GM12878 (cell line): ENCODE measurements around the gene AGAP1. TPM values are rescaled to one million over a fixed set of nuclear protein-coding genes. Genes with fewer than 3 reads are reported as not detected.

Experiments used
- ATAC-seq: fragments of 200-7000 bp; cut with Tn5 transposase; 3 replicates; pipeline ENCODE4 v1.9.1; 2020; ENCODE audit warnings: mild to moderate bottlenecking, moderate library complexity
- BruUV-seq: library from RNA; stranded (reverse); fragments of 400-500 nt; replicated peaks from 2 replicates; lab custom pipeline; 2021; lab: Mats Ljungman, UMichigan
- CTCF ChIA-PET: fragments of 300-600 bp; sonication (Branson Sonifier 250); formaldehyde crosslinking; extraction: SDS; loops from one replicate; lab custom pipeline; 2021; ENCODE audit warnings: inconsistent platforms; lab: Yijun Ruan, JAX
- POLR2A ChIA-PET: fragments of 350-600 bp; formaldehyde crosslinking; extraction: SDS; loops from one replicate; lab custom pipeline; 2021; ENCODE audit warnings: inconsistent platforms; lab: Charles Lee
- RAD21 ChIA-PET: fragments of 300-600 bp; sonication (Branson Sonifier 250); formaldehyde crosslinking; loops from one replicate; lab custom pipeline; 2023; ENCODE audit warnings: antibody characterized with exemption; ENCODE audit not compliant: unreplicated experiment; lab: Charles Lee
- SMC1A ChIA-PET: fragments of 300-600 bp; sonication (Branson Sonifier 250); formaldehyde crosslinking; loops from one replicate; lab custom pipeline; 2023; ENCODE audit not compliant: unreplicated experiment, uncharacterized antibody; lab: Charles Lee
- DNase-seq: peaks from one replicate; pipeline ENCODE4 v3.0.0-alpha.2; 2011; ENCODE audit warnings: low read depth, low spot score
- FAIRE-seq: peaks from 3 replicates; lab custom pipeline; 2011; peaks lifted over from hg19 to GRCh38; lab: Jason Lieb, UNC
- H2AFZ ChIP-seq: 2 replicates; pipeline ENCODE4 v1.6.0; 2011; ENCODE audit warnings: low read depth, low read length, control low read depth; ENCODE audit not compliant: control insufficient read depth
- H3K27ac ChIP-seq: 2 replicates; pipeline ENCODE4 v1.5.1; 2011; ENCODE audit warnings: control low read depth; ENCODE audit not compliant: control insufficient read depth, insufficient read depth
- H3K27me3 ChIP-seq, 2 experiments: replicated peaks in 1 of 2; 2 replicates each; pipeline versions ENCODE4 v1.6.0 to v1.6.1; 2011; ENCODE audit warnings: low read length in 1 of 2; ENCODE audit not compliant: control insufficient read depth in 2 of 2, insufficient read depth in 2 of 2
- H3K36me3 ChIP-seq, 2 experiments: 2 replicates each; pipeline ENCODE4 v1.5.1; 2011; ENCODE audit warnings: low read length in 1 of 2; ENCODE audit not compliant: control insufficient read depth in 2 of 2, insufficient read depth in 2 of 2
- H3K4me1 ChIP-seq: 2 replicates; pipeline ENCODE4 v1.6.1; 2011; ENCODE audit warnings: mild to moderate bottlenecking, low read length, moderate library complexity, mixed read lengths; ENCODE audit not compliant: control insufficient read depth, insufficient read depth
- H3K4me2 ChIP-seq: 2 replicates; pipeline ENCODE4 v1.6.0; 2011; ENCODE audit warnings: control low read depth; ENCODE audit not compliant: control insufficient read depth, insufficient read depth
- H3K4me3 ChIP-seq: fragments of 200-600 bp; sonication (generic); 2 replicates; pipeline ENCODE4 v1.5.1; 2016
- H3K79me2 ChIP-seq: 2 replicates; pipeline ENCODE4 v1.6.0; 2011; ENCODE audit warnings: low read length; ENCODE audit not compliant: control insufficient read depth, insufficient read depth
- H3K9ac ChIP-seq: 2 replicates; pipeline ENCODE4 v1.8.0; 2011; ENCODE audit warnings: low read length, control low read depth, mixed read lengths; ENCODE audit not compliant: control insufficient read depth, insufficient read depth
- H3K9me3 ChIP-seq: replicated peaks from 3 replicates; pipeline ENCODE4 v1.5.1; 2011; ENCODE audit warnings: mild to moderate bottlenecking, low read length; ENCODE audit not compliant: control insufficient read depth, insufficient read depth
- H4K20me1 ChIP-seq: 2 replicates; pipeline ENCODE4 v1.6.0; 2011; ENCODE audit not compliant: control insufficient read depth, insufficient read depth
- ASH2L ChIP-seq: fragments of 300-600, 200-600 bp; sonication (generic); IDR thresholded peaks from 2 replicates; pipeline ENCODE4 v1.6.1; 2017; ENCODE audit warnings: low read depth, mild to moderate bottlenecking, borderline replicate concordance
- BMI1 ChIP-seq: fragments of 450-650 bp; IDR thresholded peaks from 2 replicates; pipeline ENCODE4 v1.6.1; 2016; ENCODE audit warnings: mild to moderate bottlenecking, moderate library complexity, borderline replicate concordance
- CHD2 ChIP-seq: IDR thresholded peaks from 2 replicates; pipeline ENCODE4 v1.6.1; 2011; ENCODE audit warnings: low read depth, low read length, improper control_type of control experiment, borderline replicate concordance
- EGR1 ChIP-seq, 2 experiments: IDR thresholded peaks; 1 replicate in 1 of 2; 2 replicates in 1 of 2; pipeline ENCODE4 v1.6.1; 2011 to 2012; ENCODE audit warnings: low read depth in 2 of 2, low read length in 2 of 2, borderline replicate concordance in 1 of 2, mild to moderate bottlenecking in 1 of 2, moderate library complexity in 1 of 2
- EP300 ChIP-seq, 2 experiments: fragments of 150-350 bp in 1 of 2; IDR thresholded peaks; 2 replicates each; pipeline ENCODE4 v1.6.1; 2011 to 2012; ENCODE audit warnings: low read depth in 2 of 2, low read length in 2 of 2, borderline replicate concordance in 1 of 2, improper control_type of control experiment in 1 of 2, inconsistent platforms in 1 of 2; ENCODE audit not compliant: control insufficient read depth in 1 of 2
- FOXK2 ChIP-seq: fragments of 450-650 bp; IDR thresholded peaks from 2 replicates; pipeline ENCODE4 v1.6.1; 2017; ENCODE audit warnings: mild to moderate bottlenecking, moderate library complexity
- HDAC2 ChIP-seq: fragments of 200-600 bp; sonication (generic); IDR thresholded peaks from 2 replicates; pipeline ENCODE4 v1.6.1; 2017
- HDAC6 ChIP-seq: fragments of 200-600 bp; sonication (generic); IDR thresholded peaks from one replicate; pipeline ENCODE4 v1.8.0; 2017; ENCODE audit warnings: antibody characterized with exemption; ENCODE audit not compliant: unreplicated experiment
- KDM1A ChIP-seq: fragments of 200-600 bp; sonication (generic); IDR thresholded peaks from 2 replicates; pipeline ENCODE4 v1.6.1; 2016; ENCODE audit warnings: borderline replicate concordance
- NFYA ChIP-seq: IDR thresholded peaks from 2 replicates; pipeline ENCODE4 v1.6.1; 2011; ENCODE audit warnings: low read depth, mild to moderate bottlenecking, low read length, improper control_type of control experiment, borderline replicate concordance
- NFYB ChIP-seq: IDR thresholded peaks from 2 replicates; pipeline ENCODE4 v1.6.1; 2011; ENCODE audit warnings: low read depth, mild to moderate bottlenecking, low read length, improper control_type of control experiment, moderate library complexity; ENCODE audit not compliant: insufficient read depth
- RAD51 ChIP-seq: fragments of 450-650 bp; IDR thresholded peaks from 2 replicates; pipeline ENCODE4 v1.6.1; 2016; ENCODE audit warnings: moderate library complexity, mild to moderate bottlenecking, inconsistent platforms
- RBBP5 ChIP-seq: fragments of 200-600 bp; sonication (generic); conservative IDR thresholded peaks from 2 replicates; pipeline ENCODE4 v1.6.1; 2016
- RFX5 ChIP-seq: IDR thresholded peaks from 2 replicates; pipeline ENCODE4 v1.6.1; 2011; ENCODE audit warnings: low read depth, low read length, improper control_type of control experiment
- SP1 ChIP-seq: IDR thresholded peaks from one replicate; pipeline ENCODE4 v1.6.1; 2011; ENCODE audit warnings: low read depth, low read length
- ZNF217 ChIP-seq: fragments of 450-650 bp; IDR thresholded peaks from 2 replicates; pipeline ENCODE4 v1.6.1; 2017; ENCODE audit warnings: antibody characterized with exemption, mild to moderate bottlenecking
- ZNF384 ChIP-seq: IDR thresholded peaks from 2 replicates; pipeline ENCODE4 v1.6.1; 2012; ENCODE audit warnings: low read depth, mild to moderate bottlenecking, low read length, improper control_type of control experiment, borderline replicate concordance
- ZNF622 ChIP-seq: fragments of 450-650 bp; IDR thresholded peaks from 2 replicates; pipeline ENCODE4 v1.6.1; 2017; ENCODE audit warnings: mild to moderate bottlenecking, inconsistent platforms
- WGBS: methylation state at CpG from one replicate; pipeline ENCODE4 v1.1.6; 2016; ENCODE audit warnings: low lambda C conversion rate; ENCODE audit not compliant: insufficient replicate concordance, insufficient coverage; ENCODE audit errors: missing lambda C conversion rate; 5-methylcytosine and 5-hydroxymethylcytosine counted together
- in situ Hi-C: fragments of 300-500 bp; cut with MboI; formaldehyde crosslinking; loops from 9 replicates; pipeline ENCODE4 v1.14.3; 2018; ENCODE audit warnings: mixed read lengths
- intact Hi-C: fragments of 100-400 bp; cut with micrococcal nuclease; formaldehyde crosslinking; loops from one replicate; pipeline ENCODE4 v1.14.2; 2022; ENCODE audit not compliant: unreplicated experiment
- polyA plus RNA-seq, 11 experiments: library from polyadenylated mRNA; depleted of rRNA in 4 of 11; unstranded in 6 of 11; stranded (reverse) in 5 of 11; fragments of >200 nt; fragmentation: Nextera tagmentation in 4 of 11; fragmentation: Illumina TruSeq in 1 of 11; extraction: Ambion mirVana in 4 of 11; extraction: Trizol in 1 of 11; gene quantifications; 1 replicate in 1 of 11; 2 replicates in 10 of 11; pipeline versions ENCODE4 v1.2.1 to v1.2.3, GENCODE V29; 2011 to 2016; ENCODE audit warnings: inconsistent platforms in 2 of 11, missing spikeins in 2 of 11, low read depth in 1 of 11
- total RNA-seq, 4 experiments: library from RNA; depleted of rRNA in 3 of 4; stranded (reverse); fragments of >200 nt in 3 of 4; fragmentation: Illumina TruSeq in 1 of 4; extraction: Trizol in 1 of 4; gene quantifications; 2 replicates each; pipeline versions ENCODE4 v1.2.1 to v1.2.3, GENCODE V29; 2013 to 2021
- TF ChIP-seq, protein P1 (sequence below): fragments of 450-650 bp; IDR thresholded peaks from 2 replicates; pipeline ENCODE4 v1.6.1; 2017; ENCODE audit warnings: mild to moderate bottlenecking, low read depth, inconsistent platforms; ENCODE audit not compliant: poor library complexity, severe bottlenecking
- TF ChIP-seq, protein P2 (sequence below): IDR thresholded peaks from 2 replicates; pipeline ENCODE4 v1.6.1; 2012; ENCODE audit warnings: low read depth, low read length, improper control_type of control experiment

Gene AGAP1
- total and polyA plus RNA-seq, 10 of the 15 experiments (the other 5 are each of a cell fraction or from before 2014, with no cell fraction given), result 0.05 to 0.15 (median 0.06) TPM; not detected in 7

DNA sequence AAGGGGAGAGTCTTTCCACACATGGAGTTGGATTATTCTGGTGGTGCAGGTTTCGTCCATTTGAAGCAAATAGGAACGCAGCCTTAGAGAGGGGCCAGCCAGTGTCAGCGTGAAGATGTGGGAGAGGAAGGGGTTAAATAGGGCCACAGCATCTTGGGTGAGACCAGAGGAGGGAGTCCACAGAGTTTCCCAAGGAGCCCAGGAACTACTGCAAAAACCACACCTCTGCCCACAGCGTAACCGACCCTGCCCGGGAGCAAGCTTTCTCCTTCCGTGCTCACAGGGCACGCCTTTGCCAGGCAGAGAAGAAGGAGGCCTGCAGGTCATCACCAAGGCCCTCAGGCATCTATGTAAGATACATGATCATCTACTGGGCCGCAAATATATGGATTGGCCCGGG is 314.5 kb downstream of the AGAP1 start:
- CTCF ChIA-PET, result no interaction called here
- RAD21 ChIA-PET, result no interaction called here
- Histone ChIP-seq H3K4me3 (no peak overlapping the region), H4K20me1 (no peaks in the 10 kb centered on the region), H3K4me1 (no peaks in the 10 kb centered on the region), H3K27me3 (no peaks in the 10 kb centered on the region), H3K9me3 (no peaks in the 10 kb centered on the region), H3K27ac (no peak overlapping the region), H3K9ac (no peak overlapping the region), H3K79me2 (no peaks in the 10 kb centered on the region), H2AFZ (no peak overlapping the region), H3K4me2 (no peak overlapping the region), H3K36me3 (no peaks in the 10 kb centered on the region)
- FAIRE-seq (no peak), ATAC-seq (no peak), DNase-seq (no peak)
- 44% methylated on average over 10 of the region's 10 CpGs for WGBS
- no peak for TF ChIP-seq RBBP5
- no peak for TF ChIP-seq NFYA
- no peak for TF ChIP-seq CHD2
- TF ChIP-seq NFYB, result no peak
- no peak for TF ChIP-seq EGR1 (IDR thresholded peaks at IDR 0.05; ENCODE audit: borderline replicate concordance in 1 of 2, low read depth in 2 of 2, low read length in 2 of 2)
- no peak for TF ChIP-seq ZNF217
- TF ChIP-seq, protein P1, sequence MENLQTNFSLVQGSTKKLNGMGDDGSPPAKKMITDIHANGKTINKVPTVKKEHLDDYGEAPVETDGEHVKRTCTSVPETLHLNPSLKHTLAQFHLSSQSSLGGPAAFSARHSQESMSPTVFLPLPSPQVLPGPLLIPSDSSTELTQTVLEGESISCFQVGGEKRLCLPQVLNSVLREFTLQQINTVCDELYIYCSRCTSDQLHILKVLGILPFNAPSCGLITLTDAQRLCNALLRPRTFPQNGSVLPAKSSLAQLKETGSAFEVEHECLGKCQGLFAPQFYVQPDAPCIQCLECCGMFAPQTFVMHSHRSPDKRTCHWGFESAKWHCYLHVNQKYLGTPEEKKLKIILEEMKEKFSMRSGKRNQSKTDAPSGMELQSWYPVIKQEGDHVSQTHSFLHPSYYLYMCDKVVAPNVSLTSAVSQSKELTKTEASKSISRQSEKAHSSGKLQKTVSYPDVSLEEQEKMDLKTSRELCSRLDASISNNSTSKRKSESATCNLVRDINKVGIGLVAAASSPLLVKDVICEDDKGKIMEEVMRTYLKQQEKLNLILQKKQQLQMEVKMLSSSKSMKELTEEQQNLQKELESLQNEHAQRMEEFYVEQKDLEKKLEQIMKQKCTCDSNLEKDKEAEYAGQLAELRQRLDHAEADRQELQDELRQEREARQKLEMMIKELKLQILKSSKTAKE, result no peak
- no peak for TF ChIP-seq EP300 (IDR thresholded peaks at IDR 0.05; ENCODE audit: borderline replicate concordance in 1 of 2, control insufficient read depth in 1 of 2, low read depth in 2 of 2, low read length in 2 of 2)
- no peak for TF ChIP-seq HDAC6
- no peak for TF ChIP-seq KDM1A
- no peak for TF ChIP-seq ZNF384
- no peak for TF ChIP-seq SP1
- no peak for TF ChIP-seq RFX5
- no peak for TF ChIP-seq HDAC2
- TF ChIP-seq ZNF622, result no peak
- TF ChIP-seq, protein P2, sequence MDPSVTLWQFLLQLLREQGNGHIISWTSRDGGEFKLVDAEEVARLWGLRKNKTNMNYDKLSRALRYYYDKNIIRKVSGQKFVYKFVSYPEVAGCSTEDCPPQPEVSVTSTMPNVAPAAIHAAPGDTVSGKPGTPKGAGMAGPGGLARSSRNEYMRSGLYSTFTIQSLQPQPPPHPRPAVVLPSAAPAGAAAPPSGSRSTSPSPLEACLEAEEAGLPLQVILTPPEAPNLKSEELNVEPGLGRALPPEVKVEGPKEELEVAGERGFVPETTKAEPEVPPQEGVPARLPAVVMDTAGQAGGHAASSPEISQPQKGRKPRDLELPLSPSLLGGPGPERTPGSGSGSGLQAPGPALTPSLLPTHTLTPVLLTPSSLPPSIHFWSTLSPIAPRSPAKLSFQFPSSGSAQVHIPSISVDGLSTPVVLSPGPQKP, result no peak
- TF ChIP-seq BMI1, result no peak
- no peak for TF ChIP-seq ASH2L
- TF ChIP-seq RAD51, result no peak
- no peak for TF ChIP-seq FOXK2
- POLR2A ChIA-PET, result no interaction called here
- in situ Hi-C loops, result no loop called here
- intact Hi-C loops, result no loop called here
- BruUV-seq, result no TSS peak
- SMC1A ChIA-PET, result no interaction called here
